Measurements from ENCODE around the gene SPATA20. TPM values are rescaled to one million over a fixed set of nuclear protein-coding genes. Genes with fewer than 3 reads are reported as not detected.

SPATA20 gene
- total RNA-seq, 2 donors from 2014 or later = 9.1 to 12.7 TPM

DNA sequence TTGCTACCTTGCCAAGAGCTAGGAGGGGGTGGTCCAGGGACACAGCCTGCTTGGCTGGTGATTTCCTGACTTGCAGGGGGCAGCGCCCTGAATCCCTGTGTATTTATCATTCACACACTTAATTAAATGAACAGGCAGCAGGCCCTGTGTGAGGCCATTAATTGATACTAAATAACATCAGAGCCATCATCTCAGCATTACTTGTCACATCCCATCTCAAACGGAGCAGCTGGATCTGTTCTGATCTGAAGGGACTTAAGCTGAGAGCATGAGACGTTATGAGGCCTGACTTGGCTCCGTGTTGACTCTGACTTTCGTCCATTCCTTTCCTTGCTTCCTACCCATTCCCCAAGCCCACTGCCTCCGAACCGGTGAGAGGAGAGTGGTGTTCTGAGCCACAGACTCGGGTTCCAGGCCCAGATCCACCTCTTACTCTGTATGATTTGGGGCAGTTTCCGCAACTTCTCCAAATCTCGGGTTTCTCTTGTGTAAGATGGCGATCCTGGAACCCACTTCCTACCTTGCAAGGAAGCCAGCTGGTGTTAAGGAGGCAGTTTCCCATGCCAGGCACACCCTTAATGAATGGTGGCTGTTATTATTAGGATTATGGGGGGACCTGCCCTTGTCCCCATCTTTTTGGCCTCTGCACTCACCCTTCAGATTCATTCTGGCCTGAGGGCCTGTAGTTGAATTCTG, 47.3 kb downstream of the SPATA20 start:
- Mint-ChIP-seq H3K27ac (no peak overlapping the region), H3K4me1 (no peaks in the 10 kb centered on the region)
- no peak for ATAC-seq (replicated peaks)

GRCh38 chr17:50594892-50595291, 47.9 kb downstream of the SPATA20 start:
- H3K27me3 Mint-ChIP-seq = no peaks in the 10 kb centered on the region
- H3K4me3 Mint-ChIP-seq = no peak overlapping the region
- H3K9me3 Mint-ChIP-seq = no peaks in the 10 kb centered on the region
- H3K4me1 Mint-ChIP-seq = no peaks in the 10 kb centered on the region
- no peak for ATAC-seq (replicated peaks)
- H3K36me3 Mint-ChIP-seq (ENCODE audit: low read depth) = no peaks in the 10 kb centered on the region
- H3K27ac Mint-ChIP-seq = no peak overlapping the region

More for the DNA sequence above, 47.3 kb downstream of the SPATA20 start:
- Mint-ChIP-seq H3K27me3 (no peaks in the 10 kb centered on the region), H3K9me3 (no peaks in the 10 kb centered on the region), H3K36me3 (ENCODE audit: low read depth) (no peaks in the 10 kb centered on the region), H3K4me3 (no peak overlapping the region)

DNA sequence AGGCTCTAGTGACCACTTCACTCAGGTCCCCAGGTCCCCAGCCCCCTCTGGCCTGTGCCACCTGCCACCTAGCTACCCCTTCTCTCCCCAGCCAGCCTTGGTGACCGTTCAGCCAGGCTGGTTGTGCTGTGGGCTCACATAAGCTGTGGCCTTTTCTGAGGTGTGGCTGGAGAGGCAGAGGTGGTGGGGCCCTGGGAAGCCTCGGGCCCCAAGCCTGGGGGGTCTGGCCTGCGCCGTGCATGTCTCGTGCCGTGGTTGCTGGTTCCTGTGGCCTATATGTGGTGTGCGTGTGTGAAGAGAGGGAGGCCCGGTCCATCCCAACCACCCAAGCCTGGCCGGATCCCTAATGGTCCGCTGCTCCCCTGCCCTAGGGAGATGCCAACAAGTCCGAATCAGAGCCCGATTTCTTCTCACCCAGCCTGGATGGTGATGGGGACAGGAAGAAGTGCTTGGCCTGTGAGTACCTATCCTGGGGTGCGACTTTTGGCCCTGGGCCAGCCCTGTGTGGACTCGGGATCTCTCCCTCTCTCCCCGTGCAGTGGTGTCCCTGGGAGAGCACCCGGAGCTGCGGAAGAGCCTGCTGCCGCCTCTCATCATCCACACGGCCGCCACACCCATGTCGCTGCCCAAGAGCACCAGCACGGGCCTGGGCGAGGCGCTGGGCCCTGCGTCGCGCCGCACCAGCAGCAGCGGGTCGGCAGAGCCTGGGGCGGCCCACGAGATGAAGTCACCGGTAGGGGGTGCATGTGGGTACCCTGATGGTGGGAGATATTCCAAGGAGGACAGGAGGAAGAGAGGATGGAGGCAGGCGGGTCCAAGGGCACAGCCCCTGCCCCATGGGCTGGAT, 49.4 kb downstream of the SPATA20 start:
- no peak overlapping the region for H3K4me3 Mint-ChIP-seq
- ATAC-seq (replicated peaks) = no peak

GRCh38 chr17:50598487-50598886, 51.5 kb downstream of the SPATA20 start:
- Mint-ChIP-seq H3K9me3 (no peaks in the 10 kb centered on the region), H3K4me1 (no peaks in the 10 kb centered on the region), H3K27ac (no peak overlapping the region), H3K36me3 (ENCODE audit: low read depth) (no peaks in the 10 kb centered on the region), H3K4me3 (no peak overlapping the region), H3K27me3 (peaks cover 13% of the 10 kb centered on the region)
- ATAC-seq (replicated peaks) = no peak

More for the DNA sequence above, 49.4 kb downstream of the SPATA20 start:
- H3K9me3 Mint-ChIP-seq = no peaks in the 10 kb centered on the region
- H3K27me3 Mint-ChIP-seq = no peaks in the 10 kb centered on the region
- H3K4me1 Mint-ChIP-seq = no peaks in the 10 kb centered on the region
- no peaks in the 10 kb centered on the region for H3K36me3 Mint-ChIP-seq (ENCODE audit: low read depth)
- H3K27ac Mint-ChIP-seq = no peak overlapping the region

DNA sequence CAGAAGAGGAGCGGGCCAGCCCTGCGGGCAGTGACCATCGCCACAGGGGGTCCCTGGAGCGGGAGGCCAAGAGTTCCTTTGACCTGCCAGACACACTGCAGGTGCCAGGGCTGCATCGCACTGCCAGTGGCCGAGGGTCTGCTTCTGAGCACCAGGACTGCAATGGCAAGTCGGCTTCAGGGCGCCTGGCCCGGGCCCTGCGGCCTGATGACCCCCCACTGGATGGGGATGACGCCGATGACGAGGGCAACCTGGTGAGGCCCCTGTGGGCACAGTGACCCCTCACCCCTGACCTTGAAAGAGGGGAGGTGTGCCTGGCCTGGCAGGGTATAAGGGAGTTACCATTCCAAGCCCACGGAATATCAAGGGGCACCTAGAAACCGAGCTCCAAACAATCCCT, 52.6 kb downstream of the SPATA20 start:
- H3K4me3 Mint-ChIP-seq = no peak overlapping the region
- no peaks in the 10 kb centered on the region for H3K9me3 Mint-ChIP-seq
- H3K36me3 Mint-ChIP-seq (ENCODE audit: low read depth) = no peaks in the 10 kb centered on the region
- H3K27me3 Mint-ChIP-seq = peaks cover 17% of the 10 kb centered on the region
- H3K4me1 Mint-ChIP-seq = no peaks in the 10 kb centered on the region
- ATAC-seq (replicated peaks) = no peak
- H3K27ac Mint-ChIP-seq = no peak overlapping the region

DNA sequence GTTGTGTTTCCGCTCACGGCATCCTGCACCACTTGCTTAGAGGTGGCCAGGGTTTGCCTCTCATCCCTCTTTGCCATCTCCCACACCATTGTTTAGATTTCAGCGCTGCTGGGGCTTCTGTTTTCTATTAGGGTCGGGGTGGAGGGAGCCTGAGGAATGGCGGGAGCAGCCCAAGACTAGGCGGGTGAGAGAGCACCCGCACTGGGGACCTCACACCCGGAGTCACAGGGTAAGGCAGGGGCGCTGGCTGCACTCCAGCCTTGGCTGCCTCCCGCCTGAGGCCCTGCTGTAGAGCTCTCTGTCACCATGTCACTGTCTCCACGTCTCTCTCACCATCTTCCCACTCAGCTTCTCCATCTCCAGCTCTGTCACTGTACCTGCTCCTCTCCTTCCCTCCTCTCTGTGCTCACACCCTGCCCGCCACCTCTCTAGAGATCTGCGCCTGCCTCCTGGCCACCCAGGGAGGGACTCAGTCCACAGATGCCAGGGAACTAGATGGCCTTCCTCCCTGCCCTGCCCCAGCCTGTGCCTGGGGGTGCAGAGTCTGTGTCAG, 54.9 kb downstream of the SPATA20 start:
- H3K4me1 Mint-ChIP-seq = no peaks in the 10 kb centered on the region
- ATAC-seq (replicated peaks) = no peak
- H3K4me3 Mint-ChIP-seq = no peak overlapping the region
- no peaks in the 10 kb centered on the region for H3K36me3 Mint-ChIP-seq (ENCODE audit: low read depth)
- no peak overlapping the region for H3K27ac Mint-ChIP-seq
- peaks cover 25% of the 10 kb centered on the region for H3K27me3 Mint-ChIP-seq
- no peaks in the 10 kb centered on the region for H3K9me3 Mint-ChIP-seq

DNA sequence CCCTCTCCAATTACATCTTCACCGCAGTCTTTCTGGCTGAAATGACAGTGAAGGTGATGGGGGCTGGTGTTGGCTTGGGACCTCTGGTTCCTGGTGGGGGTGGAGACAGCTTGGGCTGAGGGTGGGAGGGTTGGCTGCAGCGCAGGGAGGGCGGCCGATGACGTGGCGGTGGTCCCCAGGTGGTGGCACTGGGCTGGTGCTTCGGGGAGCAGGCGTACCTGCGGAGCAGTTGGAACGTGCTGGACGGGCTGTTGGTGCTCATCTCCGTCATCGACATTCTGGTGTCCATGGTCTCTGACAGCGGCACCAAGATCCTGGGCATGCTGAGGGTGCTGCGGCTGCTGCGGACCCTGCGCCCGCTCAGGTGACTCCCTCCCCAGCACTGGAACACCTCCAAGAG, 55.9 kb downstream of the SPATA20 start:
- ATAC-seq (replicated peaks) = no peak
- H3K4me3 Mint-ChIP-seq = no peak overlapping the region
- no peak overlapping the region for H3K27ac Mint-ChIP-seq
- peaks cover 25% of the 10 kb centered on the region for H3K27me3 Mint-ChIP-seq
- H3K36me3 Mint-ChIP-seq (ENCODE audit: low read depth) = no peaks in the 10 kb centered on the region
- H3K4me1 Mint-ChIP-seq = no peaks in the 10 kb centered on the region
- H3K9me3 Mint-ChIP-seq = no peaks in the 10 kb centered on the region

DNA sequence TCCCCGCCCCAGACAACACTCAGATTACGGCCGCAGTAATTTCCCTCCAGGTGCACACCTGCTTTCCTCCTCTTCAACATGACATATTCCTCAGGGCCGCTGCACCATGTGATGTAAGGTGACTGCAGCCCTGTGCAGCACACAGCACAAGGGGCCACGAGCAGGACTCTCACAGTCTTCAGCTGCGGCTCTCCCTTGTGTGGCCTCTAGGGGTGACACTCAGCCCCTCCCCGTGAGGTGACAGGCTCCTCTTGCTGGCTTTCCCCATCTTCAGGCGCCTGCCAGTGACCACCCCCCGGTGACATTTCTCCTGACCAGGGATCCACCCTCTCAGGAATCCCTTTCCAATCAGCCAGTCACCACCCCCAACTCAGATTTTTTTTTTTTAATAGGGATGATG, 56.4 kb downstream of the SPATA20 start:
- H3K27me3 Mint-ChIP-seq = peaks cover 25% of the 10 kb centered on the region
- ATAC-seq (replicated peaks) = no peak
- no peaks in the 10 kb centered on the region for H3K4me1 Mint-ChIP-seq
- no peaks in the 10 kb centered on the region for H3K36me3 Mint-ChIP-seq (ENCODE audit: low read depth)
- H3K27ac Mint-ChIP-seq = no peak overlapping the region
- no peak overlapping the region for H3K4me3 Mint-ChIP-seq
- no peaks in the 10 kb centered on the region for H3K9me3 Mint-ChIP-seq

DNA sequence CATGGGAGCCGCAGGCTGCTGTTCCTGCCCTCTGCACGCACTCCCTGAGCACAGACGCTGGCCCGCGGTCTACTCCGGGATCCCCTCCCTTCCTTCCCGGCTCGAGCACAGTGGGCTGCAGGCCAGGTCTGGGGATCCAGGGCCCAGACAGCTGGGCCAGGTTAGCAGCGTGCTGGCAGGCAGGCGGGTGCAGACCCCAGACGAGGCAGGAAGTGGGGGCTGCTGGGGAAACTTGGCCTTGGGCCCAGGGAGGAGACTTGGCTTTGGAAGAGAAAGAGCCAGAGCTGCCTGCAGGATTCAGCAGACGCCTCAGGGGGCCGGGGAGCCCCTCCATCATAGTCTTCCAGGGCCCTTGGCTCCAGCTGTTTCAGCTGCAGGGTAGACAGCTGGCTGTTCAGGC, 57.5 kb downstream of the SPATA20 start:
- Mint-ChIP-seq H3K9me3 (no peaks in the 10 kb centered on the region), H3K4me3 (no peak overlapping the region), H3K27me3 (peaks cover 29% of the 10 kb centered on the region), H3K36me3 (ENCODE audit: low read depth) (no peaks in the 10 kb centered on the region), H3K4me1 (no peaks in the 10 kb centered on the region), H3K27ac (no peak overlapping the region)
- ATAC-seq (replicated peaks) = no peak

- Mint-ChIP-seq H3K4me1 (no peaks in the 10 kb centered on the region), H3K27me3 (peaks cover 32% of the 10 kb centered on the region), H3K36me3 (ENCODE audit: low read depth) (no peaks in the 10 kb centered on the region), H3K27ac (no peak overlapping the region), H3K4me3 (no peak overlapping the region), H3K9me3 (no peaks in the 10 kb centered on the region)
- ATAC-seq (replicated peaks) = no peak
These were observed 58.5 kb downstream of the SPATA20 start for GRCh38 chr17:50605429-50605828.

Other genes with a start within 250 kb of the SPATA20 start
- gene XYLT2, start 201.0 kb upstream of the SPATA20 start, total RNA-seq = 10 to 100 TPM; 38.5 to 95.1 TPM
- gene MRPL27, start 174.0 kb upstream of the SPATA20 start, total RNA-seq = 100 to 1,000 TPM in 1 of 2 donors, 10 to 100 TPM in 1; 63.3 to 109 TPM
- 10 to 100 TPM; 20.8 to 48.7 TPM for gene EME1, start 173.9 kb upstream of the SPATA20 start, total RNA-seq
- 100 to 1,000 TPM in 1 of 2 donors, 10 to 100 TPM in 1; 37.1 to 101 TPM for gene LRRC59, start 149.7 kb upstream of the SPATA20 start, total RNA-seq
- 10 to 100 TPM; 12.4 to 13.6 TPM for gene ACSF2, start 121.0 kb upstream of the SPATA20 start, total RNA-seq
- not detected for gene CHAD, start 78.3 kb upstream of the SPATA20 start, total RNA-seq
- gene RSAD1, start 68.3 kb upstream of the SPATA20 start, total RNA-seq = 10 to 100 TPM; 21.3 to 29.5 TPM
- gene MYCBPAP, start 38.7 kb upstream of the SPATA20 start, total RNA-seq = 1 to 10 TPM; 2.1 to 3.2 TPM
- gene EPN3, start 14.4 kb upstream of the SPATA20 start, total RNA-seq = not detected
- gene CACNA1G, start 13.5 kb downstream of the SPATA20 start, total RNA-seq = under 1 TPM in 1 of 2 donors, not detected in 1; 0.11 TPM
- gene ABCC3, start 87.7 kb downstream of the SPATA20 start, total RNA-seq = under 1 TPM in 1 of 2 donors, not detected in 1; 0.40 TPM
- 10 to 100 TPM; 13.0 to 29.9 TPM for gene ANKRD40, start 160.7 kb downstream of the SPATA20 start, total RNA-seq
- gene LUC7L3, start 172.4 kb downstream of the SPATA20 start, total RNA-seq = 100 to 1,000 TPM; 113 to 142 TPM
- gene ANKRD40CL, start 220.3 kb downstream of the SPATA20 start, total RNA-seq = not detected

Data from activated T-helper 17 cell treated with anti-CD3 and anti-CD28 coated beads, Interleukin-2, amount 50 U/mL, for 72 hours (primary cell).